ENCODE measurements around the gene SPRR2B.
"Not testable (repeated sequence)": the region's sequence is repeated elsewhere in the genome, so short reads cannot be mapped to it uniquely, and the experiment has no call there.

SPRR2B gene

GRCh38 chr1:153032677-153033308, 38.6 kb downstream of the SPRR2B start:
- no peak for DNase-seq

- no peak for DNase-seq
These were observed 39.3 kb downstream of the SPRR2B start for GRCh38 chr1:153032073-153032472.

GRCh38 chr1:153030895-153031294, 40.5 kb downstream of the SPRR2B start, which contains the start of gene SPRR1B:
TSS of gene SPRR1B (plus strand) at chr1:153031203. CDS start at chr1:153032346, 1,143 bp downstream.
- DNase-seq = no peak

GRCh38 chr1:153028766-153029165, 42.6 kb downstream of the SPRR2B start:
- DNase-seq = no peak

- no peak for DNase-seq
These were observed 45.6 kb downstream of the SPRR2B start for GRCh38 chr1:153025797-153026196.

GRCh38 chr1:153024413-153024812, 47.0 kb downstream of the SPRR2B start:
- no peak for DNase-seq

GRCh38 chr1:153023109-153023508, 48.3 kb downstream of the SPRR2B start:
- no peak for DNase-seq

- DNase-seq = not testable (repeated sequence)
These were observed 49.1 kb downstream of the SPRR2B start for GRCh38 chr1:153022340-153022739.

- not testable (repeated sequence) for DNase-seq
These were observed 49.6 kb downstream of the SPRR2B start for GRCh38 chr1:153021829-153022228.

Data from NCI-H1694 treated with DMSO at 0.1 percent for 48 hours (cell line).